HCT116 (cell line): ENCODE results near the gene ATP10B.

ENCODE experiments used
- CTCF ChIP-seq, 3 experiments: fragments of 200-600 bp in 1 of 3; sonication (generic) in 1 of 3; IDR thresholded peaks in 2 of 3; conservative IDR thresholded peaks in 1 of 3; 2 replicates each; pipeline ENCODE4 v1.5.1; 2012 to 2017; ENCODE audit warnings: low read depth in 2 of 3, low read length in 2 of 3, antibody characterized with exemption in 1 of 3, borderline replicate concordance in 1 of 3, control low read depth in 1 of 3, mild to moderate bottlenecking in 1 of 3, mixed read lengths in 1 of 3, mixed run types in 1 of 3, moderate library complexity in 1 of 3; ENCODE audit not compliant: insufficient read depth in 1 of 3
- EZH2 ChIP-seq: fragments of 200-600 bp; sonication (generic); IDR thresholded peaks from 2 replicates; pipeline ENCODE4 v1.6.1; 2017; ENCODE audit warnings: antibody characterized with exemption, mixed run types
- FOSL1 ChIP-seq: IDR thresholded peaks from 2 replicates; pipeline ENCODE4 v1.6.1; 2012; ENCODE audit warnings: low read depth
- JUND ChIP-seq: IDR thresholded peaks from 2 replicates; pipeline ENCODE4 v1.6.1; 2012
- MAX ChIP-seq: IDR thresholded peaks from 2 replicates; pipeline ENCODE4 v1.6.1; 2012
- POLR2A ChIP-seq: IDR thresholded peaks from 2 replicates; pipeline ENCODE4 v1.7.0; 2011; ENCODE audit warnings: borderline replicate concordance; ENCODE audit not compliant: insufficient read depth, insufficient read length; ENCODE audit errors: extremely low read depth
- POLR2AphosphoS5 ChIP-seq: IDR thresholded peaks from 2 replicates; pipeline ENCODE4 v1.6.1; 2011; ENCODE audit warnings: mild to moderate bottlenecking, low read depth, low read length, moderate library complexity
- RAD21 ChIP-seq: IDR thresholded peaks from 2 replicates; pipeline ENCODE4 v1.6.1; 2012; ENCODE audit warnings: low read depth, mild to moderate bottlenecking
- REST ChIP-seq: IDR thresholded peaks from 2 replicates; pipeline ENCODE4 v1.6.1; 2012; ENCODE audit warnings: low read depth
- SIN3A ChIP-seq: IDR thresholded peaks from 2 replicates; pipeline ENCODE4 v1.6.1; 2012; ENCODE audit warnings: low read depth
- SP1 ChIP-seq: IDR thresholded peaks from 2 replicates; pipeline ENCODE4 v1.6.1; 2012; ENCODE audit warnings: low read depth
- YY1 ChIP-seq: IDR thresholded peaks from 2 replicates; pipeline ENCODE4 v1.6.1; 2011; ENCODE audit warnings: low read length, low read depth, moderate library complexity, mild to moderate bottlenecking; ENCODE audit not compliant: insufficient replicate concordance; ENCODE audit errors: extremely low read depth
- ZFX ChIP-seq: fragments of 450-650 bp; IDR thresholded peaks from 2 replicates; pipeline ENCODE4 v1.6.1; 2017
- ZNF274 ChIP-seq: fragments of 200-500 bp; sonication (Bioruptor generic); IDR thresholded peaks from 2 replicates; pipeline ENCODE4 v1.6.1; 2014; ENCODE audit warnings: mild to moderate bottlenecking, low read depth, low read length, inconsistent platforms

- no peak for TF ChIP-seq CTCF (IDR thresholded peaks at IDR 0.05 in 2 of 3, conservative IDR thresholded peaks at IDR 0.05 in 1 of 3; ENCODE audit: borderline replicate concordance in 1 of 3, insufficient read depth in 1 of 3, low read depth in 2 of 3, low read length in 2 of 3)
- no peak for TF ChIP-seq POLR2A
- TF ChIP-seq POLR2AphosphoS5, result no peak
- TF ChIP-seq SP1, result no peak
- TF ChIP-seq REST, result no peak
- TF ChIP-seq FOSL1, result no peak
- no peak for TF ChIP-seq RAD21
- no peak for TF ChIP-seq EZH2
- TF ChIP-seq JUND, result no peak
- no peak for TF ChIP-seq YY1
- TF ChIP-seq MAX, result no peak
- no peak for TF ChIP-seq ZNF274
- TF ChIP-seq SIN3A, result no peak
- TF ChIP-seq ZFX, result no peak
Measured at GRCh38 chr5:160742446-160742845, 109.6 kb downstream of the ATP10B start.
